ENCODE measurements around the gene RADIL.

Gene RADIL

GRCh38 chr7:4758791-4759190, 124.7 kb downstream of the RADIL start:
- no peak for TF ChIP-seq CTCF (IDR thresholded peaks at IDR 0.05; ENCODE audit: low read depth, low read length, missing control alignments)
- no peak for DNase-seq (ENCODE audit: low read depth)

GRCh38 chr7:4758111-4758510, 125.4 kb downstream of the RADIL start:
- DNase-seq (ENCODE audit: low read depth), result no peak
- H3K4me3 ChIP-seq (ENCODE audit: low read depth, low read length), result no peak overlapping the region

More at GRCh38 chr7:4758791-4759190, 124.7 kb downstream of the RADIL start:
- H3K4me3 ChIP-seq (ENCODE audit: low read depth, low read length), result no peak overlapping the region

GRCh38 chr7:4755045-4755444, 128.5 kb downstream of the RADIL start:
- H3K4me3 ChIP-seq (ENCODE audit: low read depth, low read length), result no peak overlapping the region
- no peak for DNase-seq (ENCODE audit: low read depth)
- TF ChIP-seq CTCF (IDR thresholded peaks at IDR 0.05; ENCODE audit: low read depth, low read length, missing control alignments), result no peak

More at GRCh38 chr7:4758111-4758510, 125.4 kb downstream of the RADIL start:
- no peak for TF ChIP-seq CTCF (IDR thresholded peaks at IDR 0.05; ENCODE audit: low read depth, low read length, missing control alignments)

- TF ChIP-seq CTCF (IDR thresholded peaks at IDR 0.05; ENCODE audit: low read depth, low read length, missing control alignments), result no peak
- DNase-seq (ENCODE audit: low read depth), result no peak
- no peak overlapping the region for H3K4me3 ChIP-seq (ENCODE audit: low read depth, low read length)
Observed at GRCh38 chr7:4754433-4755010, 129.0 kb downstream of the RADIL start.

GRCh38 chr7:4753598-4754432, 129.7 kb downstream of the RADIL start:
- DNase-seq (ENCODE audit: low read depth), result no peak
- peak; percentile 94 for TF ChIP-seq CTCF (IDR thresholded peaks at IDR 0.05; ENCODE audit: low read depth, low read length, missing control alignments)

GRCh38 chr7:4751398-4751947, 132.0 kb downstream of the RADIL start:
- no peak for TF ChIP-seq CTCF (IDR thresholded peaks at IDR 0.05; ENCODE audit: low read depth, low read length, missing control alignments)
- no peak overlapping the region for H3K4me3 ChIP-seq (ENCODE audit: low read depth, low read length)
- no peak for DNase-seq (ENCODE audit: low read depth)

More at GRCh38 chr7:4753598-4754432, 129.7 kb downstream of the RADIL start:
- H3K4me3 ChIP-seq (ENCODE audit: low read depth, low read length), result no peak overlapping the region

Data from GM12864 (cell line).